Lung (tissue), 12 donors: ENCODE data around the gene FBXL12. TPM values are rescaled to one million over a fixed set of nuclear protein-coding genes. Genes with fewer than 3 reads are reported as not detected.
A peak's percentile ranks its signal among the peaks of the same experiment; 100 is the strongest.
"Not testable (repeated sequence)": the region's sequence is repeated elsewhere in the genome, so short reads cannot be mapped to it uniquely, and the experiment has no call there.

Source experiments
- ATAC-seq: fragments of 200-7000 bp; cut with Tn5 transposase; one replicate; pipeline ENCODE4 v1.9.1; 2020; ENCODE audit warnings: moderate number of reproducible peaks; ENCODE audit not compliant: insufficient read depth, low FRiP score
- DNase-seq, 3 donors: peaks; one replicate each; pipeline ENCODE4 v3.0.0-alpha.2; 2013 to 2017
- H3K27ac ChIP-seq, 2 donors: one replicate each; pipeline ENCODE4 v1.5.1; 2013; ENCODE audit warnings: mild to moderate bottlenecking in 2 of 2, moderate library complexity in 2 of 2, control low read depth in 1 of 2, inconsistent platforms in 1 of 2, low read depth in 1 of 2, low read length in 1 of 2
- H3K27me3 ChIP-seq, 3 donors: one replicate each; pipeline ENCODE4 v1.5.1; 2013; ENCODE audit warnings: low read length in 2 of 3; ENCODE audit not compliant: control insufficient read depth in 3 of 3, insufficient read depth in 3 of 3
- H3K36me3 ChIP-seq, 4 donors: one replicate each; pipeline ENCODE4 v1.5.1; 2013; ENCODE audit warnings: low read length in 4 of 4, mild to moderate bottlenecking in 1 of 4, moderate library complexity in 1 of 4; ENCODE audit not compliant: control insufficient read depth in 4 of 4, insufficient read depth in 4 of 4
- H3K4me1 ChIP-seq, 5 donors: one replicate each; pipeline ENCODE4 v1.5.1; 2013; ENCODE audit warnings: low read length in 5 of 5, mild to moderate bottlenecking in 2 of 5, moderate library complexity in 1 of 5; ENCODE audit not compliant: control insufficient read depth in 5 of 5, insufficient read depth in 5 of 5
- H3K4me3 ChIP-seq: one replicate; pipeline ENCODE4 v1.5.1; 2013; ENCODE audit warnings: mild to moderate bottlenecking, control low read depth, moderate library complexity
- H3K9ac ChIP-seq, 2 donors: one replicate each; pipeline ENCODE4 v1.5.1; 2013; ENCODE audit warnings: low read length in 2 of 2, control low read depth in 1 of 2; ENCODE audit not compliant: insufficient read depth in 1 of 2
- H3K9me3 ChIP-seq, 4 donors: one replicate each; pipeline ENCODE4 v1.5.1; 2013; ENCODE audit warnings: low read length in 3 of 4, mild to moderate bottlenecking in 1 of 4, moderate library complexity in 1 of 4; ENCODE audit not compliant: control insufficient read depth in 4 of 4, insufficient read depth in 3 of 4
- WGBS, 2 donors: extraction: QIAGEN DNeasy Blood & Tissue Kit; methylation state at CpG; one replicate each; pipeline ENCODE4 v1.1.7; 2013; 5-methylcytosine and 5-hydroxymethylcytosine counted together
- polyA plus RNA-seq, 2 donors: library from polyadenylated mRNA; stranded (reverse); fragments of 200-250 nt; gene quantifications; one replicate each; pipeline ENCODE4 v1.2.1, GENCODE V29; 2013
- total RNA-seq, 2 donors: library from RNA; depleted of rRNA in 1 of 2; stranded (reverse); fragments of >200 nt in 1 of 2; gene quantifications; one replicate each; pipeline ENCODE4 v1.2.1, GENCODE V29; 2014 to 2021
- TF ChIP-seq, protein P1 (sequence below): IDR thresholded peaks from 2 replicates; pipeline ENCODE4 v1.5.1; 2012; ENCODE audit warnings: mild to moderate bottlenecking; ENCODE audit errors: control extremely low read depth, extremely low read depth
- donor health status: control.
- donor health status: control.
- donor health status: Bipolar disorder and iron deficiency.
- donor health status: healthy.
- donor health status: DM: yes; HTN: yes; CAD: no.

Gene FBXL12
- total and polyA plus RNA-seq, 4 donors, result 18.8 to 27.0 (median 24.9) TPM

DNA sequence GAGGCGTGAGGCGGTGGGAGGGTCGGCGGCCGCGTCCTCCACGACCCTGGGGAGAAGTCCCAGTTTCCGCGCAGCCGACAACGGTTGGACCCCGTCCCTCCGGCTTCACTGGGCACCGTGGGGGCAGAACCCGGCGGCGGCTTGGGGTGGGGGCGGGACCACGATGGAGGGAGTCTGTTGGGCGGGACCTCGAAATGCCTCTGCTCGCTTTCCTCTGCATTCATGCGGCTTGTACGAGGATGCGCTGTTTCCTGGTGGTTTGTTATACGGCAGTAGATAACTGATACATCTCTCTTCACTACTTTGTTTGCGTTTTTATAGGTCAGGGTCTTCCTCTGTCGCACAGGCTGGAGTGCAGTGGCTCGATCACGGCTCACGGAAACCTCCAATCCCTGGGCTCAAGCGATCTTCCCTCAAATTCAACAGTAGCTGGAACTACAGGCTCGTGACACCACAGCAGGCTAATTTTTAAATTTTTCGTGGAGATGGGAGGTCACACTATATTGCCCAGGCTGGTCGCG, 25.7 kb downstream of the FBXL12 start:
- DNase-seq (peak in 1 of 3 donors; percentile 60), ATAC-seq (peak; percentile 31)
- 16 to 18% methylated on average over 36 of the region's 36 CpGs for WGBS, 2 donors
- Histone ChIP-seq H3K36me3 (no peaks in the 10 kb centered on the region), H3K27ac (peak overlapping the region; percentile 84 to 97), H3K9me3 (no peaks in the 10 kb centered on the region), H3K4me3 (peak overlapping the region; percentile 60), H3K9ac (peak overlapping the region; percentile 46 to 71), H3K27me3 (no peaks in the 10 kb centered on the region), H3K4me1 (peaks cover 0 to 15% (median 1%) of the 10 kb centered on the region in 5 donors)
- TF ChIP-seq, protein P1, sequence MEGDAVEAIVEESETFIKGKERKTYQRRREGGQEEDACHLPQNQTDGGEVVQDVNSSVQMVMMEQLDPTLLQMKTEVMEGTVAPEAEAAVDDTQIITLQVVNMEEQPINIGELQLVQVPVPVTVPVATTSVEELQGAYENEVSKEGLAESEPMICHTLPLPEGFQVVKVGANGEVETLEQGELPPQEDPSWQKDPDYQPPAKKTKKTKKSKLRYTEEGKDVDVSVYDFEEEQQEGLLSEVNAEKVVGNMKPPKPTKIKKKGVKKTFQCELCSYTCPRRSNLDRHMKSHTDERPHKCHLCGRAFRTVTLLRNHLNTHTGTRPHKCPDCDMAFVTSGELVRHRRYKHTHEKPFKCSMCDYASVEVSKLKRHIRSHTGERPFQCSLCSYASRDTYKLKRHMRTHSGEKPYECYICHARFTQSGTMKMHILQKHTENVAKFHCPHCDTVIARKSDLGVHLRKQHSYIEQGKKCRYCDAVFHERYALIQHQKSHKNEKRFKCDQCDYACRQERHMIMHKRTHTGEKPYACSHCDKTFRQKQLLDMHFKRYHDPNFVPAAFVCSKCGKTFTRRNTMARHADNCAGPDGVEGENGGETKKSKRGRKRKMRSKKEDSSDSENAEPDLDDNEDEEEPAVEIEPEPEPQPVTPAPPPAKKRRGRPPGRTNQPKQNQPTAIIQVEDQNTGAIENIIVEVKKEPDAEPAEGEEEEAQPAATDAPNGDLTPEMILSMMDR, result no peak

DNA sequence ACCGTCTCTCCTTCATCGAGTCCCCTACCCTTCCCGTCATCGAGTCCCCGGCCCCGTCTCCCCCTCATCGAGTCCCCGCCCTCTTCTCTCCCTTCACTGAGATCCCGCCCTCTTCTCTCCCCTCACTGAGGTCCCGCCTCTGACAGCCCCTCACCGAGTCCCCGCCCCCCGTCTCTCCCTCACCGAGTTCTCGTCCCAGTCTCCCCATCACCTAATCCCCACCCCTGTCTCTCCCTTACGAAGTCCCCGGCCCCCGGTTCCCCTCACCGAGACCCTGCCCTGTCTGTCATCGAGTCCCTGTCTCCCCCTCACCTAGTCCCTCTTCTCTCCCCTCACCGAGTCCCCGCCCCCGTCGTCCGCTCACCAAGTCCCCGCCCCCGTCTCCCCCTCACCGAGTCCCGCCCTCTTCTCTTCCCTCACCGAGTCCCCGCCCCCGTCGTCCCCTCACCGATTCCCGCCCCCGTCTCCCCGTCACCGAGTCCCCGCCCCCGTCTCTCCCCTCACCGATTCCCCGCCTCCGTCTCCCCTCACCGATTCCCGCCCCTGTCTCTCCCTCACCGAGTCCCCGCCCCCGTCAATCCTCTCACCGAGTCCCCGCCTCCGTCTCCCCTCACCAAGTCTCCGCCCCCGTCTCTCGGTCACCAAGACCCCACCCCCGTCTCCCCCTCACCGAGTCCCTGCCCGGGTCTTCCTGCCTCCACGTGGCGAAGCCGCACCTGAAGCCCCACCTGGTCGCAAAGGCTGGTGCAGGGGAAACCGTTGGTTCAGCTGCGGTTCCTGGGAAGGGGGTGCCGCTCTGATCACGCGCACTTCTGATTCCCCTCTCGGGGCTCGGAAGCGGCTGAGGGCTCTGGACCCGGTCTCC, 26.4 kb downstream of the FBXL12 start:
- ATAC-seq (peak; percentile 76), DNase-seq (peak; percentile 97 to 99 (median 99))
- Histone ChIP-seq H3K9ac (peak overlapping the region; percentile 46 to 80), H3K36me3 (no peaks in the 10 kb centered on the region), H3K4me3 (peak overlapping the region; percentile 60), H3K9me3 (no peaks in the 10 kb centered on the region), H3K4me1 (peaks cover 0 to 15% (median 1%) of the 10 kb centered on the region in 5 donors), H3K27me3 (no peaks in the 10 kb centered on the region), H3K27ac (peak overlapping the region; percentile 84 to 97)
- 2% methylated on average over 57 to 70 of the region's 70 CpGs for WGBS, 2 donors
- TF ChIP-seq, protein P1, result no peak

DNA sequence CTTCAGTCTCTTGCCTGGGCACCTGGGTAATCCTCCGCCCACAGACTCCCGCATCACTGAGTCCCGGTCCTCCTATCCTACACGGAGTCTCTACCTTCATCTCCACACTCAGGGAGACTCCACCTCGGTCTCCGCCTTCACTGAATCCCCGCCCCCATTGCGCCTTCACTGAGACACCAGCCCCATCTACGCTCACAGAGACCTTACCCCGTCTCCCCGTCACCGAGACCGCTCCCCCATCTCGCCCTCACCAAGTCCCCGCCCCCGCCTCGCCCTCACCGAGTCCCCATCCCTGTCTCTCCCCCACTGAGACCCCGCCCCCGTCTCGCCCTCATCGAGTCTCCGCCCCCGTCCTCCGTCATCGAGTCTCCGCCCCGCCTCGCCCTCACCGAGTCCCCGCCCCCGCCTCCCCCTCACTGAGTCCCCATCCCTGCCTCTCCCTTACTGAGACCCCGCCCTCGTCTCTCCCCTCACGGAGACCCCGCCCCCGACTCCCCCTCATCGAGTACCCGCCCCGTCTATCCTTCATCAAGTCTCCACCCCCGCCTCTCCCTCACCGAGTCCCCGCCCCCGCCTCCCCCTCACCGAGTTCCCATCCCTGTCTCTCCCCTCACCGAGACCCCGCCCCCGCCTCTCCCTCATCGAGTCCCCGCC, 27.2 kb downstream of the FBXL12 start:
- Histone ChIP-seq H3K27ac (peak overlapping the region; percentile 47 to 83), H3K4me3 (peak overlapping the region; percentile 58), H3K4me1 (peaks cover 0 to 15% (median 1%) of the 10 kb centered on the region in 5 donors), H3K27me3 (no peaks in the 10 kb centered on the region), H3K9me3 (no peaks in the 10 kb centered on the region), H3K9ac (peak overlapping the region in 1 of 2 donors; percentile 86), H3K36me3 (no peaks in the 10 kb centered on the region)
- ATAC-seq, result peak; percentile 73
- peak; percentile 97 to 99 (median 98) for DNase-seq
- TF ChIP-seq, protein P1, result no peak
- WGBS, 2 donors, result 2 to 5% methylated on average over 44 to 50 of the region's 50 CpGs

DNA sequence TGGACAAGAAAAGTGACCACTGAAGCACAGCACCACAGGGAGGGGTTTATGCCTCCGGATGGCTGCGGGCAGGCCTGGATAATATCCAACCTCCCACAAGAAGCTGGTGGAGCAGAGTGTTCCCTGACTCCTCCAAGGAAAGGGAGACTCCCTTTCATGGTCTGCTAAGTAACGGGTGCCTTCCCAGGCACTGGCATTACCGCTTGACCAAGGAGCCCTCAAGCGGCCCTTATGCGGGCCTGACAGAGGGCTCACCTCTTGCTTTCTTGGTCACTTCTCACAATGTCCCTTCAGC, 27.9 kb downstream of the FBXL12 start:
- 86 to 93% methylated on average over 6 of the region's 6 CpGs for WGBS, 2 donors
- ATAC-seq, H3K27me3 ChIP-seq, H3K36me3 ChIP-seq, H3K9me3 ChIP-seq, DNase-seq, H3K27ac ChIP-seq, H3K4me3 ChIP-seq, H3K9ac ChIP-seq: not testable (repeated sequence)
- peaks cover 0 to 15% (median 1%) of the 10 kb centered on the region in 5 donors for H3K4me1 ChIP-seq

DNA sequence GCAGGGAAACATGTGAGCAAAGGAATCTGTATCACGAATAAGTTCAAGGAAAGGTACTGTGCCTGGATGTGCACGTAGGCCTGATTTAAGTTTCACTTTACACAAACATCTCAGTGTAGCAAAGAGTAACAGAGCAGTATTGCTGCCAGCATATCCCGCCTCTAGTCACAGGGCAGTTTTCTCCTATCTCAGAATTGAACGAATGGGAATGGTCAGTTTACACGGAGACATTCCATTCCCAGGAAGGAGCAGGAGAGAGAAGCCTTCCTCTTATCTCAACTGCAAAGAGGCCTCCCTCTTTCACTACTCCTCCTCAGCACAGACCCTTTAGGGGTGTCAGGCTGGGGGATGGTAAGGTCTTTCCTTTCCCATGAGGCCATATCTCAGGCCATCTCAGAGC, 29.3 kb downstream of the FBXL12 start:
- WGBS, 2 donors, result 53 to 69% methylated on average over 5 of the region's 5 CpGs
- peak; percentile 43 to 73 (median 72) for DNase-seq
- not testable (repeated sequence) for H3K4me3 ChIP-seq, ATAC-seq, H3K27ac ChIP-seq, H3K9me3 ChIP-seq, H3K36me3 ChIP-seq, H3K27me3 ChIP-seq
- Histone ChIP-seq H3K4me1 (peaks cover 0 to 20% (median 1%) of the 10 kb centered on the region in 5 donors), H3K9ac (peak overlapping the region in 1 of 2 donors; percentile 55)
